NCI-H1694 (cell line): ENCODE data around the gene UVSSA.
"Not testable (repeated sequence)": the region's sequence is repeated elsewhere in the genome, so short reads cannot be mapped to it uniquely, and the experiment has no call there.

Source experiments
- DNase-seq: peaks from one replicate; lab custom pipeline; 2025; lab: John Stamatoyannopoulos, UW

Gene UVSSA

GRCh38 chr4:1443688-1444172 is 96.7 kb downstream of the UVSSA start:
- not testable (repeated sequence) for DNase-seq
